GM21526 (cell line): ENCODE data around the gene MARCHF3.
"Not testable (repeated sequence)": the region's sequence is repeated elsewhere in the genome, so short reads cannot be mapped to it uniquely, and the experiment has no call there.

Source experiments
- ATAC-seq: cut with Tn5 transposase; IDR thresholded peaks from one replicate; pipeline ENCODE4 v1.9.1; 2021; ENCODE audit warnings: moderate library complexity; ENCODE audit not compliant: unreplicated experiment, low FRiP score

MARCHF3 gene

GRCh38 chr5:126854526-126855110 is 175.7 kb downstream of the MARCHF3 start:
- ATAC-seq: no peak

- ATAC-seq: not testable (repeated sequence)
Measured at GRCh38 chr5:126853541-126854307, 176.6 kb downstream of the MARCHF3 start.

- no peak for ATAC-seq
Measured at GRCh38 chr5:126852841-126853271, 177.5 kb downstream of the MARCHF3 start.

GRCh38 chr5:126852091-126852571 is 178.2 kb downstream of the MARCHF3 start:
- peak; percentile 79 for ATAC-seq

- no peak for ATAC-seq
Measured at GRCh38 chr5:126851501-126852011, 178.8 kb downstream of the MARCHF3 start.

- no peak for ATAC-seq
Measured at GRCh38 chr5:126849101-126849678, 181.2 kb downstream of the MARCHF3 start.

GRCh38 chr5:126848253-126848652 is 182.1 kb downstream of the MARCHF3 start:
- ATAC-seq: no peak

- no peak for ATAC-seq
Measured at GRCh38 chr5:126847826-126848251, 182.5 kb downstream of the MARCHF3 start.

- no peak for ATAC-seq
Measured at GRCh38 chr5:126847456-126847820, 182.9 kb downstream of the MARCHF3 start.

GRCh38 chr5:126846744-126847455 is 183.5 kb downstream of the MARCHF3 start:
- no peak for ATAC-seq

- no peak for ATAC-seq
Measured at GRCh38 chr5:126846344-126846743, 184.0 kb downstream of the MARCHF3 start.

GRCh38 chr5:126845470-126846070 is 184.8 kb downstream of the MARCHF3 start:
- peak; percentile 92 for ATAC-seq

GRCh38 chr5:126843375-126843774 is 187.0 kb downstream of the MARCHF3 start:
- ATAC-seq: not testable (repeated sequence)

GRCh38 chr5:126839407-126839806 is 191.0 kb downstream of the MARCHF3 start:
- ATAC-seq: not testable (repeated sequence)

- ATAC-seq: no peak
Measured at GRCh38 chr5:126837906-126838539, 192.3 kb downstream of the MARCHF3 start.

- no peak for ATAC-seq
Measured at GRCh38 chr5:126837242-126837641, 193.1 kb downstream of the MARCHF3 start.

GRCh38 chr5:126836778-126837177 is 193.6 kb downstream of the MARCHF3 start:
- ATAC-seq: no peak

GRCh38 chr5:126831156-126831555 is 199.2 kb downstream of the MARCHF3 start:
- ATAC-seq: no peak

- no peak for ATAC-seq
Measured at GRCh38 chr5:126830061-126830460, 200.3 kb downstream of the MARCHF3 start.

- ATAC-seq: no peak
Measured at GRCh38 chr5:126829098-126829497, 201.3 kb downstream of the MARCHF3 start.
